ENCODE results near the gene BTBD16.

The BTBD16 gene

DNA sequence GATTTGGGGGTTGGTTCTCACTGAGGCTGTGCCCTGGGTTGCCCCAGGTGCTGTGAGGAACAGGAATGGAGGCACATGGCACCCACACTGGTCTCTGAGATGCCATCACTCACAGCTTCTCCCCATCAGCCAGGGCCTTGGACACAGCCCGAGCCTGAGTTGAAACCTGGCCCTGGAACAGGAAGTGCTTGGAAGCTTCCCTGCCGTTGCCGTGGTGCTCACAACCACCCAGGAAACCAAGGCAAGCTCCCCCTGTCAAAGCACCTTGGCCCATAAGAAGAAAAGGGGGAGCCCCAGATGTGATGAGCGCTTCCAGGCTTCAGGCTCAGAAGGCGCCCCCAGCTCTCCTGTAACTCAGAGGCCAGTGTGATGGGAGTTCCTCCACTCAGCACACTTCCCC, at the start of gene BTBD16:
Gene BTBD16, plus strand, starts transcription at position 221 of the 400 bp plus-strand sequence. CDS start 3,786 bp downstream, outside the sequence.
- no peak for DNase-seq

DNA sequence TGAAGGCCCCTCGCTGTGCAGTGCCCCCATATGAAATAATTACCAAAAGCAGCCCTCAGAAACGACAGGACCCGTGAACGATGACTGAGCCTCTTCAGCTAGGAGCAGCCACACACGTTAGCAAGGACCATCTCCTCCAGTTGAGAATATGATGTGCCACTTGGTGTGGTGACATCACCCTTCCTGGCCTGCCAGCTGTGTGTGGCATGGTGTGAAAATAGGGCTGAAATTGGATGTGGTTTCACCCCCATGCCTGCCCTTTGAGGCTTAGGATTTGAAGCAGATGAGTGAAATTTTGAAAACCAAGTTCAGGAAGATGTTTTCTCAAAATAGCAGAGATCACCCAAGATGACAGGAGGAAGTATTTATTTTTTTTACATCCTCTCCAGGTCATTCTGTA, 49.1 kb upstream of the BTBD16 start:
- DNase-seq: no peak

DNA sequence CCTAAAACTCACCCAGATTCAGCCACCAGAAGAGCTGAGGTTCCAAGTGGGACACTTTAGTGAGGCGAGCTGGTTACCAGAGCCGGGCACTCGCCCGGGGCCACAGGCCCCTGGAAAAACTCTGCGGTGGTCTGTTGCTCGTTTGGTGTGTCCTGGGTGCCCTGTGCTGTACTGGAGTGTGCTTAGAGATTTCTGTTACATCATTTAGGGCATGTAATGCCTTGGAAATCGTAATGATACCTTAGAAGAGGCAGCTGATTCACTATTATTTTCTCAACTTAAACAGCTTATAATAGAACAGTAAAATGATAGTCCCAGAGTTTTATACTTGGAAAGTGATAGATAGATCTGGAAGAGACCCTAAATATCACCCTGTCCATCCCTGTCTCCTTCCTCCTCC, 48.5 kb upstream of the BTBD16 start:
- no peak for DNase-seq

DNA sequence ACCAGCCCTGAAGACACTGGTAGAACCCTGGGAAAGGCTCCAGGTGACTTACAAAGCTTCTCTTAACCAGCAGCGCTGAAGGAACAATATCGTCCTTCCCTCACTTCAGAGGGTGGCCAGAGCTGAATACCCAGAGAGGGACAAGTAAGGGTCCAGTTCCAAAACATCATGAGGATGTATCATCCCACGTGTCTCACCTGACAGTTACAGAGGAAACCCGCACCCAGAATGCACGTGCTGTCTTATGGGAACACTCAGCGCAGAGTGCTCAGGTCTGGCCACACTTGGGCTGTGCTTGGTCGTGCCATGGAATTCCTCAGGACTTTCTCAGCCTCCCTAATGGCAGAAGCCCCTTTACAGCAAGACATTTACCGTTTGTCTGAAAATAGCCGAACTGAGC, 46.9 kb upstream of the BTBD16 start:
- no peak for DNase-seq

DNA sequence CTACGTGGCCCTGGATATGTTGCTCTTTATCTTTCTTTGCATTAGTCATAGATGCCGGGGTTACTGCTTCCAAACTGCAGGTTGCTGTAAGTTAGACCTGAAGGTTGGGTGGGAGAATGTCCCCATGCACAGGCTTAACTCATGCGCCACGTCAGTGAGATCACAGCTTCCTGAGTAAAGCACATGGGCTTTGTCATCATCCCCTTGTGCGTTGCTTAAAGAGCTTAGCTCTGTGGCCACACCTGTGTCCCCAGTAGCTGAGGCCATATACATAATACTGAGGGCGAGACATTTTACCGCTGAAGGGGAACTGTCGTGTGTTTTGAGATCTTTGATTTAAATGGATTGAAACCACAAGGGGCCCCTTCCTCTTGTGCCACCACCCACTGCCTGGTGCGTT, 45.8 kb upstream of the BTBD16 start:
- no peak for DNase-seq

DNA sequence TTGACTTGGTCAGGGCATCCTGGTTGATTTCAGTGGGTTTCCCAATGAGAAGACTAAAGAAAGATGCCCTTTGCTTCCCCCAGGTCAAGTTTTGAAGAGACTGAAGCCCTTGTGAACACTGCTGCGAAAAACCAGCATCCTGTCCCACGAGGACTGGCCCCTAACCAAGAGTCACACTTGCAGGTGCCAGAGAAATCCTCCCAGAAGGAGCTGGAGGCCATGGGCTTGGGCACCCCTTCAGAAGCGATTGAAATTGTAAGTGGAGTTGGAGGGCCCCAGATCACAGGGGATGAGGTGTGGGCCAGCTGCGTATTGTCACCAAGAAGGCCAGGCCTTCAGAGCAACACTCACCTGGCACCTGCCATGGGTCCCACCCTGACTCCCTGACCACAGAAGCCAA, 43.3 kb upstream of the BTBD16 start:
- no peak for DNase-seq

DNA sequence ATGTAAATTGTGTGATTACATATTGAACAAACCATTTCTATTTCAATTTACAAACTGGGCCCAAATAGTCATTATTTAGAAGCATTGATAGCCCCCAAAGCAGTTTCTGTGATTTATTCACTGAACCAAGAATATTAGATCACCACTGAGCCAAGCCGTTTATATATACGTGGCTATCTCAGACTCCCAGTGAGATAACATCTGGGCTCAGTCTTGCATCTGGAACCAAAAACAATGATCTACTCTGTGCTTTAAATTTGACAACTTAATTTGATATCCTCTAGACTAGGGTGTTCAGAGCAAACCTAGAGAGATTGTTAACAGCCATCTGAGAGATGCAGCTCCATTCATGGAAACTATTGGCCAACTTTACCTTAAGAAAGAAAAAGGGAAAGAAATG, 41.4 kb upstream of the BTBD16 start:
- DNase-seq: no peak

DNA sequence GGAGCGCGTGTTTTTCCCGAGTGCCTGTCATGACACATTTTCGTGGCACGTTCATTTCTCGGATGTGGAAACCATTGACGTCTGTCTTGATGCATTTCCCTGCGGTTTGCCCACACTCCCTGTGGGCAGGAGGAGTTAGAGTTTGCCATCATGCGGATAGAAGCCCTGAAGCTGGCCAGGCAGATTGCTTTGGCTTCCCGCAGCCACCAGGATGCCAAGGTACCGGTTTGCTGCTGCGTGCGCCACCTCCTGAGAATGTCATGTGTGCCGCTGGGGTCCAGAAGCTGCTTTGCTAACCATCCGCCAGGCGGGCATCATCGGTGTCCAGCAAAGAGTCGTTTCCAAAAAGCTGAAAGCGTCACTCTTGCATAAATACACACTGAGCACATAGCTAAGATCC, 40.9 kb upstream of the BTBD16 start:
- DNase-seq: no peak

DNA sequence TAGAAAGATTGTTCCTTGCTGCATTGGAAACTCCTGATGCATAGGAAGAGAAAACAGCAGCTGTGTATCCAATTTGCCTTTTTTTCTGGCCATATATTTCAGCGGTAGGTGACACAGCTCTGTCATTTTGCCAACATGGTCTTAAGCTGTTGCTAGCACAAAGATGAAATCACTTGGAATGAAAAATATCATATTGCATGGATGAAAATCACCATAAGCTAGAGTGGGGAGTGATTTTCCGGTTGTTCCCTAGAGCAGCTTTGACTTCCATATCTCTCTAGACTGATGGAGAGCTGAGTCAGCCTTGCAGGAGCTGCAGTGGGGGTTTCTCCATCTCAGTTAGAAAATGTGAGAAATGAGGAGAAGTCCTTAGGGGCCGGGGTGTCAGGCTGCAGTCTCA, 38.3 kb upstream of the BTBD16 start:
- peak; percentile 68 for DNase-seq

DNA sequence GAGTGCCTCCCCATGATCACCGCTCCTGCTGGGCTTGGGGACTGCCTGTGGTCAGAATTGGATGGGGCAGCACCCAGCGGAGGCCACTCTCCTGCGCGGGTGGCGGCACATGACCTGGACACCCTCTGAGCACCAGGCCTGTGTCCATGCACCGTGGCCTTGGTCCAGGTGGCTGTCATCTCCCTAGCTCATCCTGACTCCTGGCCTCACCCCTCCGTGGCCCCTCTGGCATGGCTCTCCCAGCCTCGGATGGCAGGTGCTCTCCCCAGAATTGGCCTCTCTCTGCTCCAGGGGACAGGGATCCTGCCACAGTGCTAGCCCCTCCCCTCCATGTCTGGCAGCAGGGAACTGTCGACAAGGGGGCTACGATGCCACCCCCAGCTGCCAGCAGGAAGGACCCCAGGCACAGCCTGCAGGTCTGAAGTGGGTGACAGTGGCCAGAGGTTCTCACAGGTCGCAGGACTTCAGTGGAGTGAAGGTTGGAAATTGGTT, 37.2 kb upstream of the BTBD16 start:
- no peak for DNase-seq

DNA sequence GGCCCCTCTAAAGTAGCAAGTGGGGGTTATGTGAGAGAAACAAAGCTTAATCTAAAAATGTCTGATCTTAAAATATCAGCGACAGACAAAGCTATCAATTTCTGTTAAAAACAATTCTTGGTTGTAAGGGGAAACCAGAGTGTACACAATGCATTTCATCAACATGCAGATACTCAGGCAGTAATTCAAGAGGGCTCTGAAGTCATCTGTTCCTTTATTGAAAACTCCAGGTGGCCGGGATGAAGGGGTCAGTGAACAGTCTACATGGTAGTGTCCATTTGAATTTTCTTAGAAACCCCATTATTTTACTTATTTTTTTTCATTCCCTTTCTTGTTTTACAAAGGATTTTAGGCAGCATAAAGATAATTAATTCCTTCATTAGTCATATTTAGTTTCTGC, 36.7 kb upstream of the BTBD16 start:
- DNase-seq: no peak

DNA sequence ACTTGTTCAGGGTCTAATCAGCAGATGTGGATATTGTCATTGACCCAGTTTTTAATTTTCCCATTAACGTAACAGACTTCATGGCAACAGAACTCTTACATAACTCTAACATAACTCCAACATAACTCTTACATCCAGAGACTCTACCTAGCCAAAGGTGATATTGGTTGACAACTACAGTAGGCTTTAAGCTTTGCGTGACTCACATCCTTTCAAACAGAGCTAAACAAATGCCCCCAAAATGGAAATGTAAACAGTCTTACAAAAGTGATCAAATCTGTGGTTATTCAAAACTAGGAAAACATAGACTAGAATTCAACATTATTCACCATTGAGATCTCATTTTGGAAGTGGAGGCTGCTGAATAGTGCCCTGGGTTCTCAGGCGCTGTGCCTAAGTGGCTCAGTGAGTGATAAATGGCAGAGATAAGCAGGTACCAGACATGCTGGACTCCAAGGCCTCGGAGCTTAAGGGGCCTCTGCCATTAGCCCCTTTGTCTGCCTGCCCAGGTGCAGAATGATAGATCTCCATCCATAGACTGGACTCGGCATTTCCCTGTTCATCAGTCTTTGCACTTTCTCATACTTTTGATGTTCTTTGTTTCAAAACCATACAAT, 34.3 kb upstream of the BTBD16 start:
- DNase-seq: no peak

DNA sequence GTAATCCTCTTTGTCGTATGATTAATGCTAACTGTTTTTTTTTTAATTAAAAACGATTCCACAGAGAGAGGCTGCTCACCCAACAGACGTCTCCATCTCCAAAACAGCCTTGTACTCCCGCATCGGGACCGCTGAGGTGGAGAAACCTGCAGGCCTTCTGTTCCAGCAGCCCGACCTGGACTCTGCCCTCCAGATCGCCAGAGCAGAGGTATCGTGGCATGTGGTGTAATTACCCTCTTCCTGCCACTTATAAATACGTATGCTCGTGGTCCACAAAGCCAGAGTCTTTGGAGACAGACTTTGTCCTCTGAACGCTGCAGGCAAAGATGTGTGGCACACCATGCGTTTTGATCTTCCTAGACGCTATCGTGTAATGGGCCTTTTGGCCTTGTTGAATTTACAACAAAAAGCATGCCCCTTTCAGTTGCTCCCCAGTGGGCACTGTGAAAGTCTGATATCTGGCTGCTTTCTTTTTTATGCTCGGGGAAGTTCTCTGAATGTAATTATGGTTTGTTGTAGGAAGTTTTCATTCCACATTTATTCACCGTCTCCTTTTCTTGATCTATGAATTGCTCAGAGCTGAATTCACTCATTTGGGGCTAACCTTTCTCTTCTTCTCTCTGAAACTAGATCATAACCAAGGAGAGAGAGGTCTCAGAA, 33.6 kb upstream of the BTBD16 start:
- no peak for DNase-seq

DNA sequence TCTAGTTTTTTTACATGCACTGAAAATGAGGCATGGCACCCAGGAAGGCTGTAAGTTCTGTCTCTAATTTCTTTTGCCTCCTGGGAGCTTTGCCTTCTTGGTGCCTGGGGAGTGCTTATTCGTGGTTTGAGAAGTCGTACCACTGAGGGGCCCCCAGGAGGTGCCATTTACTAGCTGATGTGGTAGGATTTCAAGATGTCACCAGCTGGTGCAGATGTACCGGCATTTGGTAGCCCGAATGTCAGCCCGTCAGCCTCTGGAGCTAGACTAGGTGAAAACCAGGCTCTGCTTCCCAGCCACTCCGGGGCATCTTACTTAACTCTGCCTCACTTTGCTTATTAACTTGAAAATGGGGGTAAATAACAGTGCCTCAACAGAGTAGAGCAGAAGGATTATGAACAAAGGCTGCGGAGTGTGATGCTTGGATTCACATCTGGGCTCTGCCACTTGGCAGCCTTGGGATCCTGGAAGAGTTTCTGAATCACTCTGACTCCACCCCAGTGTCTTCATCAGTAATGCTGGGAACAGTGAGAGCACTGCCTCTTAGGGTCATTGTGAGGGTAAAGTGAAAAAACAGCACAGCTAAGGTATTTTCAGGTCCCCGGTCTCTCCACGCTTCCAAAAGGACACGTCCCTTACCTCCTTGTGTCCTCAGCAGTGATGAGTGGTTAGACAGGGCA, 31.4 kb upstream of the BTBD16 start:
- no peak for DNase-seq

DNA sequence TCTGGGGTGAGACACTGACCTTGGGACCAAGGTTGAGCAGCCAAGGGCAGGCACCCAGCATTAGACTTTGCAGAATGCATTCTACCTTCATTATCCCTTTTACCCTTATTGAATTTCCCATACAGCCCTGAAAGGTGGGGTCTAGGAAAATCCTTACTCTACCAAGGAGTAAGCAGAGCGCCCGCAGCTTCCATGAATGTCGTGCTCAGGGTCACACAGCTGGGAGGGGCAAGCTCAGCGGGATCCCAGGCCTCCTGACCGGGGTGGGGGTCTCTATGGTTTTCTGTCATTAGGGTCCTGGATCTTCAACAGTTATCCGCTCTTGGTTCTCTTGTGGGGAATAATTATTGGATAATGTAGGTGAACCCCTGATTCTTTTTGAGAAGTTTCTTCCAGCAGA, 30.7 kb upstream of the BTBD16 start:
- DNase-seq: no peak

DNA sequence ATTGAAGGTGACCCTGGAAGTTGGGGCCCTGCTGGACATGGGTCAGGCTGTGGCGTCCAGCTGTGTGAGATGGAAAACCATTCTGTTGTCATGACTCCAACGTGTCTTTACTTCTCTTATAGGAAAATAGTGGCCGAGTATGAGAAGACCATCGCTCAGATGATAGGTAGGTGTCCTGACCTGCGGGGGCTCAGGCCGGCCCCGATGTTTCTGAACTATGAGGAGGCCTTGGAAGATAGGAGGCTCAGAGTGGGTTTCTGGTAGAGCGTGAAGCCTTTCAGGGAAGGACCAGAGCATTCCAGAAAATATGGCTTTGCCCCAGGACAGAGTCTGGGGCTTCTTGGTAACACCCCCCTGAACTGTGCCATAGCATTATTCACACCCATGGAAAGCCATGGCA, 29.3 kb upstream of the BTBD16 start:
- no peak for DNase-seq

DNA sequence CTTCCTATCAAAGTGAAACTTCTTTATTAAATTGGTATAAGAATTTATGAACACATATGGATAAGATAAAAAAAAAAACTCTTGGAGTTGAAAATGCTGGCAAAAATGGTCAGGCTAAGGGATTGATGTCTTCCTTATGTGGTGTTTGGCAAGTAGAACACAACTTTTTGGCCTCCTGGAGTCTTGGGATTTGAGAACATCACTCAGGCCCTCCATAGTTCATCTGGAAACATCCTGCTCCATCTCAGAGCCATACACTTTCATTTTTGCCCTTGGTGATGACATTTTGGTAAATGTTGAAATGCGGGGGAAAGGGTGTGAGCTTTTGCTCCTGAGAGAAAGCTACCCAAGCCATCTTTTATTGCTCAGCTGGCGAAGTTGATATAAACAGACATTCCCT, 27.5 kb upstream of the BTBD16 start:
- no peak for DNase-seq

DNA sequence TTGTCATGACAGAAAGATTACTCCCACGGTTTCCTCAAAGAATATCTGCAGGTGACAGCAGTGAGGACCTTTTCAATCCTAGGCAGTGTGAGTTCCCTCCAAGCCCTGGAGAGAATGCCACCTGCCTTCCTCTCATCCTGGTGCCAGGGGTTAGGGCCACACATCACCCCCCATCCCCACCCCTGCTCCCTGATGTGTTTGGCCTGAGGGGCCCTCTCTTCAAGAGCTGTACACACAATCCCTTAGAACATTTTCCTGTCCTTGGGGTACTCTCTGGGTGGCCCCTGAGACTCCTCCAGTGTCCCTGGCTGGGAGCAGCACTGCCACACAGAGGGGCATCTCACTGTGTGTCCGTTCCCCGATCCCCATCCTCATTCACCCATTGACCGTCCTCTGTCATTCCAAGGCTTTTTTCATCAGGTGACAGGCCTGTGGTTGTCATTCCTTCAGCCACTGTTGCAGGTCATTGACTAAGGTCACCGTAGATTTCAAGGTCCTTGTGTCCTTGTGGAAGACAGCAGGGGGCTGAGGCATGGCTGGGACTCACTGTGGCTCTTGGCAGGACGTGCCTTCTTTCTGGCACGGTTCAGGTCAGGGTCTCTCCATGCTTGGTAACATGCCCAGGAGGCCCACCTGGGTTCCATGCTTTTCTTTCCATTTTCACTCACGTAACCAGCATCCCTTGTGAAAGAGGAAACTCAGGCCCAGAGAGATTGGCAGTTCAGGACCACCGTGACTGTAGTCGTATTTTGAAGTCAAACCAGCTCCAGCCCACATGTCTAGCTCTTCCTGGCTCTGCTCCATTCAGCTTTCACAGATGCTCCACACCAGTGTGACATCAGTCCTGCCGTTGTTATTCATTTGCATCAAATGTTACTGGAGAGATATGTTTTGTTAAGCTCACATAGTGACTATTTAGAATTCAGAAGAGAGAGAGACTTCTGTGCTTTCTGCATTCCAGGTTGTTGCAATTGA, 26.8 kb upstream of the BTBD16 start:
- DNase-seq: no peak

DNA sequence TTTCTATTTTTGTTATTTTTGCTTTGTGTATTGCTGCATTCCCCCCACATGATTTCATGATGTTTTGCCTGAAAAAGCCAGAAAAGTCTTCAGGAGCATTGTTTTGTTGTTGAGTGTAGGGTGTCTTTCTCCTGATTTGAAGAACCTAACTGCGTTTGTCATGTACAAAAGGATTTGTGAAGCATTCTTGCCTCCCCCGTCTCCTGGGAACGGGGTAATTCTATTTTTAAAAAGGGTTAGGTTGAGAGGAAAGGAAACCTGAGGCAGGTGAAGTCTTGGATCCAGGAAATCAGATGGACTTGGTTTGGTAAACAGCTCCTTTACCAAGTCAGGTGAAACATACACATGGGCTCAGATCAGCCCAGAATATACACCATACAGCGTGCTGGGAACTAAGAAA, 26.0 kb upstream of the BTBD16 start:
- no peak for DNase-seq

DNA sequence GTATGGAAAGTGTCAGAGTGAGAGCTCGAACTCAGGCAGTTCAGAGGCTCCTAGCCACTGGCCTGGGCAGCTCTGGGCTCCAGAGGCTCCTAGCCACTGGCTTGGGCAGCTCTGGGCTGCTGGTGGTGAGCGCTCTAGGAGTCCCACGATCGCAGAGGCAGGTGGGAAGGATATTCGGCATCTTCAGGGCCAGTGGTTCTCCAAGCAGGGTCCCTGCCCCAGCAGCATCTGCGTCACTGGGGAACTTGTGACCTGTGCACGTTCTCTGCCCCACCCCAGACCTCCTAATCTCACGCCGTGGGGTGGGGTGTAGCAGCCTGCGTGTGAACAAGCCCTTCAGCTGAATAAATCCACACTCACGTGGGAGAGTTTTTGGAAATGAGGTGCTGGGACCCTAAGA, 25.2 kb upstream of the BTBD16 start:
- DNase-seq: no peak

DNA sequence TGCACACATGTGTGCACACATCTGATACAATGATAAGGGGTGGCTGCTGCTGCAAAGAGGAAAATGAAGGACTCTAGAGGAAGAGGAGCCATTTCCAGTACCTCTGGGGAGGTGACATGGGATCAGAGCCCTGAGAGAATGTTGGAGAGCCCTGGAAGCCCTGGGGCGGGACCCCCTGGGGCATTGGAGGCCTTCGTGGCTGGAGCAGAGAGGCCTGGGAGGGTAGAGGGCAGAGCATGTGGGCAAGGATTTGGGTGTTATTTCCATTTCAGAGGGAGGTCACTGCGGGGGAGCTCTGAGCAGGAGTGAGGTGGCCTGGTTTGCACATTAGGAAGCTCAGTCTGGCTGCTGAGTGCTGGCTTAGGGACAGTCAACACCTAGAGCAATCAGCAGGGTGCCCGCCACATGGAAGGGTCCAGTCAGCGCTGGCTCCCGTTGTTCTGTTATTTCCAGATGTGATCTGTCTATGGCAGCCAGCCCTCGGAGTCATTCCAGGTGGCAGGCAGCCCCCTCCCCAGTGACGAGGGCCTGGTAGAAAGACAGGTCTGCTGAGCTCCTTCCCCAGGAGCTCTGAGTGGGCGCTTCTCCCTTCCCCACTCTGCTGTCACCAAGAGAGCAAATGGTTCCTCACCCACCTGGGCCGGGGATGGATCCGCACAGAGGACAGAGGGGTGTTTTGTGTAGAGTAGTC, 24.1 kb upstream of the BTBD16 start:
- no peak for DNase-seq

Measured in HCEC 1CT (cell line).